Upper lobe of left lung (tissue), 4 donors: ENCODE results near the gene RPL5.
A peak's percentile ranks its signal among the peaks of the same experiment; 100 is the strongest.

Experiments used
- CTCF ChIP-seq, 6 experiments: fragments of 450-650 bp in 4 of 6; fragments of 200-600 bp in 2 of 6; sonication (generic) in 2 of 6; IDR thresholded peaks; one replicate each; pipeline ENCODE4 v1.5.1; 2016 to 2019; ENCODE audit warnings: antibody characterized with exemption in 6 of 6
- EP300 ChIP-seq, 4 donors: sonication (generic); formaldehyde crosslinking; IDR thresholded peaks; one replicate each; pipeline ENCODE4 v1.5.1; 2017; ENCODE audit warnings: antibody characterized with exemption in 4 of 4, control low read depth in 2 of 4
- POLR2A ChIP-seq, 4 donors: fragments of 450-650 bp; IDR thresholded peaks; one replicate each; pipeline ENCODE4 v1.5.1; 2016 to 2017; ENCODE audit warnings: antibody characterized with exemption in 4 of 4, mild to moderate bottlenecking in 2 of 4
- POLR2AphosphoS5 ChIP-seq, 2 donors: sonication (generic); formaldehyde crosslinking; IDR thresholded peaks; one replicate each; pipeline ENCODE4 v1.5.1; 2017; ENCODE audit warnings: antibody characterized with exemption in 2 of 2

GRCh38 chr1:92804721-92805201 is 27.1 kb upstream of the RPL5 start:
- TF ChIP-seq CTCF (IDR thresholded peaks at IDR 0.05) (no peak), EP300 (IDR thresholded peaks at IDR 0.05) (peak in 2 of 4 donors; percentile 87 to 95), POLR2AphosphoS5 (IDR thresholded peaks at IDR 0.05) (peak; percentile 62 to 77), POLR2A (IDR thresholded peaks at IDR 0.05) (no peak)
